DOHH2 (cell line): ENCODE measurements around the gene KRTAP5-2.

ENCODE experiments used
- EZH2phosphoT487 ChIP-seq: fragments of 200-600 bp; sonication (generic); IDR thresholded peaks from 2 replicates; pipeline ENCODE4 v1.6.1; 2017; ENCODE audit warnings: borderline replicate concordance, mild to moderate bottlenecking, antibody characterized with exemption, low read length, moderate library complexity, mixed read lengths
- TF ChIP-seq, protein P1 (sequence below): fragments of 200-600 bp; sonication (generic); IDR thresholded peaks from one replicate; pipeline ENCODE4 v1.5.1; 2014; ENCODE audit warnings: antibody characterized with exemption, mild to moderate bottlenecking, low read depth, low read length; ENCODE audit not compliant: poor library complexity, severe bottlenecking

DNA sequence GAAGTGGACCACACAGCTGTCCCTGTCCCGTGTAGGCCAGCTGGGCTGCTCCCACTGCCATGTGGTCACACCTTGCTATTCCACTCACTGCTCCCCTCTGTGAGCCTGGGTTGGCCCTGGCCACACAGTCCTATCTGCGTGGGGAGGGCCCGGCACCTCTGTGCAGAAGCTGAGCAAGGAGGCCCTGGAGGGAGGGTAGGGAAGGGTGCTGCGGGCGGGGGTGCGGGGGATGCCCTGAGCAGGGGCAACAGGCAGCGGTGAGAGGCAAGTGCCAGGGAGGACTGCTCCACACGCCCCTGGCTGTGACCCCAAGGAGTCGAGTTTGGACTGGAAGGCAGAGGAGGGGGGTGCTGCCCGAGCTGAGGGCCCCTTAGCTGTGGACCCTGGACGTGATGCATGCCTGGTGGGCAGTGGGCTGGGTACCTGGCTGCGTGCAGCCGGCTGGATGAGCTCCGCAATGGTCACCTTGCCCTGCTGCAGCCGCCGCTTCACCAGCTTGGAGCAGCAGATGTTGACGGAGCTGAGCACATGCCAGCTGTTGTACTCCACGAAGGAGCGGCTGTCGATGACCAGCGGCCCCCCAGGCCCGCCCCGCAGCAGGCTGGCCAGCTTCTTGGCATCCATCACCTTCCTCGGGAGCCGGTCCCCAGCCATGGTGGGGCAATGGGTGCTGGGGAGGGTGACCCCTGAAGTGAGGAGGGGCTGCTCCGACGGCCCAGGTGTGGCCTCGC, 32.8 kb downstream of the KRTAP5-2 start:
- TF ChIP-seq EZH2phosphoT487, result no peak
- TF ChIP-seq, protein P1, sequence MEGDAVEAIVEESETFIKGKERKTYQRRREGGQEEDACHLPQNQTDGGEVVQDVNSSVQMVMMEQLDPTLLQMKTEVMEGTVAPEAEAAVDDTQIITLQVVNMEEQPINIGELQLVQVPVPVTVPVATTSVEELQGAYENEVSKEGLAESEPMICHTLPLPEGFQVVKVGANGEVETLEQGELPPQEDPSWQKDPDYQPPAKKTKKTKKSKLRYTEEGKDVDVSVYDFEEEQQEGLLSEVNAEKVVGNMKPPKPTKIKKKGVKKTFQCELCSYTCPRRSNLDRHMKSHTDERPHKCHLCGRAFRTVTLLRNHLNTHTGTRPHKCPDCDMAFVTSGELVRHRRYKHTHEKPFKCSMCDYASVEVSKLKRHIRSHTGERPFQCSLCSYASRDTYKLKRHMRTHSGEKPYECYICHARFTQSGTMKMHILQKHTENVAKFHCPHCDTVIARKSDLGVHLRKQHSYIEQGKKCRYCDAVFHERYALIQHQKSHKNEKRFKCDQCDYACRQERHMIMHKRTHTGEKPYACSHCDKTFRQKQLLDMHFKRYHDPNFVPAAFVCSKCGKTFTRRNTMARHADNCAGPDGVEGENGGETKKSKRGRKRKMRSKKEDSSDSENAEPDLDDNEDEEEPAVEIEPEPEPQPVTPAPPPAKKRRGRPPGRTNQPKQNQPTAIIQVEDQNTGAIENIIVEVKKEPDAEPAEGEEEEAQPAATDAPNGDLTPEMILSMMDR, result no peak
